KMS-11 (cell line): ENCODE measurements around the gene FOS.

Experiments
- H2AFZ ChIP-seq: fragments of 200-600 bp; sonication (generic); 2 replicates; pipeline ENCODE4 v1.6.1; 2016; ENCODE audit warnings: antibody characterized with exemption, mixed run types, low read depth
- H3K27ac ChIP-seq: fragments of 200-600 bp; sonication (generic); 2 replicates; pipeline ENCODE4 v1.6.1; 2016; ENCODE audit warnings: mild to moderate bottlenecking, mixed run types
- H3K27me3 ChIP-seq: fragments of 200-600 bp; sonication (generic); 2 replicates; pipeline ENCODE4 v1.6.1; 2017; ENCODE audit warnings: mild to moderate bottlenecking, low read depth, mixed run types, moderate library complexity; ENCODE audit not compliant: insufficient read depth
- H3K36me3 ChIP-seq: fragments of 200-600 bp; sonication (generic); 2 replicates; pipeline ENCODE4 v1.6.1; 2017; ENCODE audit warnings: mild to moderate bottlenecking, mixed run types; ENCODE audit not compliant: insufficient read depth
- H3K4me1 ChIP-seq: fragments of 200-600 bp; sonication (generic); 2 replicates; pipeline ENCODE4 v1.6.1; 2016; ENCODE audit warnings: mild to moderate bottlenecking, low read depth, mixed run types; ENCODE audit not compliant: poor library complexity, severe bottlenecking
- H3K4me2 ChIP-seq: fragments of 200-600 bp; sonication (generic); 2 replicates; pipeline ENCODE4 v1.7.0; 2016; ENCODE audit warnings: mild to moderate bottlenecking, mixed run types
- H3K4me3 ChIP-seq: fragments of 200-600 bp; sonication (generic); IDR thresholded peaks from 2 replicates; pipeline ENCODE4 v1.6.1; 2017; ENCODE audit warnings: low read depth, low read length, mixed read lengths; ENCODE audit not compliant: insufficient read depth
- H3K79me2 ChIP-seq: fragments of 200-600 bp; sonication (generic); 2 replicates; pipeline ENCODE4 v1.6.1; 2016; ENCODE audit warnings: low read depth, mixed run types; ENCODE audit not compliant: insufficient read depth
- H3K9ac ChIP-seq: fragments of 200-600 bp; sonication (generic); 2 replicates; pipeline ENCODE4 v1.6.1; 2016; ENCODE audit warnings: mild to moderate bottlenecking, mixed run types
- H4K20me1 ChIP-seq: fragments of 200-600 bp; sonication (generic); 2 replicates; pipeline ENCODE4 v1.6.1; 2016; ENCODE audit warnings: mild to moderate bottlenecking, mixed run types; ENCODE audit not compliant: insufficient read depth
- TF ChIP-seq, protein P1 (sequence below): fragments of 200-600 bp; sonication (generic); conservative IDR thresholded peaks from 2 replicates; pipeline ENCODE4 v1.6.1; 2017; ENCODE audit warnings: low read depth, mild to moderate bottlenecking, antibody characterized with exemption, low read length, moderate library complexity, mixed read lengths

The FOS gene

DNA sequence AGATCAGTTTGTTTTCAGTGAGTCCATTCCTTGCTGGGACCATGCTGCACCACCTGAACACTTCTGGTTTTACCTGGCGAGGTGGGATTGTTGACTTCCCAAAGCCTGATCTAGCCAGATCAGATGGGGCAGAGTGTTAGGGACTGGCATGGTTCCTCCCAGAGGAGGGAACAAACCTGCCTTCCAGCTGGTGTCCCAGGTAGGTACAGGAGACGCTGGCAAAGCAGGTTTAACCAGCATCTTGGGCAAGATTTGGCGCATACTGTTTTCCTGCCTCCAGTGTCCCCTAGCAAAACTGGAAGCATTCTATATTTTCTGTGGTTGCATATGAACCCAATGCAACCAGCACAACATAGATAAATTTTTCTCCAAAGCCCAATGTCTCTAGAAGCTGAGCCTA, 14.6 kb upstream of the FOS start:
- Histone ChIP-seq H3K27me3 (no peaks in the 10 kb centered on the region), H2AFZ (no peak overlapping the region), H3K9ac (no peak overlapping the region), H3K4me1 (peaks cover 11% of the 10 kb centered on the region), H3K27ac (no peak overlapping the region), H3K4me2 (no peak overlapping the region), H3K4me3 (no peak overlapping the region), H3K79me2 (no peaks in the 10 kb centered on the region), H4K20me1 (no peaks in the 10 kb centered on the region), H3K36me3 (no peaks in the 10 kb centered on the region)
- TF ChIP-seq, protein P1, sequence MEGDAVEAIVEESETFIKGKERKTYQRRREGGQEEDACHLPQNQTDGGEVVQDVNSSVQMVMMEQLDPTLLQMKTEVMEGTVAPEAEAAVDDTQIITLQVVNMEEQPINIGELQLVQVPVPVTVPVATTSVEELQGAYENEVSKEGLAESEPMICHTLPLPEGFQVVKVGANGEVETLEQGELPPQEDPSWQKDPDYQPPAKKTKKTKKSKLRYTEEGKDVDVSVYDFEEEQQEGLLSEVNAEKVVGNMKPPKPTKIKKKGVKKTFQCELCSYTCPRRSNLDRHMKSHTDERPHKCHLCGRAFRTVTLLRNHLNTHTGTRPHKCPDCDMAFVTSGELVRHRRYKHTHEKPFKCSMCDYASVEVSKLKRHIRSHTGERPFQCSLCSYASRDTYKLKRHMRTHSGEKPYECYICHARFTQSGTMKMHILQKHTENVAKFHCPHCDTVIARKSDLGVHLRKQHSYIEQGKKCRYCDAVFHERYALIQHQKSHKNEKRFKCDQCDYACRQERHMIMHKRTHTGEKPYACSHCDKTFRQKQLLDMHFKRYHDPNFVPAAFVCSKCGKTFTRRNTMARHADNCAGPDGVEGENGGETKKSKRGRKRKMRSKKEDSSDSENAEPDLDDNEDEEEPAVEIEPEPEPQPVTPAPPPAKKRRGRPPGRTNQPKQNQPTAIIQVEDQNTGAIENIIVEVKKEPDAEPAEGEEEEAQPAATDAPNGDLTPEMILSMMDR: no peak

DNA sequence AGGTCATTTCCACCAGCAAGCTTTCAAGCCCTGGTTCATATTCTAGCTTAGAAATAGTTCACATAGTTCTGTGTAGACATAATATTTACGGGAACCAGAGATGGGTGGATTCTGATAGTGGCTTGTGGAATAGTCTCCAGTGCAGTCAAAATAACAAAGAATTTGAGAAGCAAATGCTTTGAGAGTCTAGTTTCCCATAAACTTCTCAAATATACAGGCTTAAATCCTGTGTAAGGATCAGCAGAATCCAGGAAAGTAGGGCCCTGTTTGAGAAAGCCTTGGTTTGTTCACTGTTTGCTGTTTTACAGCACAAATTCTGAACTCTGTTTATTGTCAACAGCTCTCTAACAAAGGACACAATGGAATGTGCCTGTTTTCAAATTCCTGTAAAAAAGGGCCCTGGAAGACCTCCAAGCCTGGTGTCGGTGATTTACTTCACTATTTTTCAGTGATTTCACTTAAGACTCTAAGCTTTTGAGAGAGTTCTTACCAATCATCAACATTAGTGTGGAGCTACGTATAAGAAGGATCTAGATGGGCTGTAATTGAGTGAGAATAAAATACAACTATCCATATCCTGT, 11.4 kb upstream of the FOS start:
- TF ChIP-seq, protein P1: no peak
- H3K36me3 ChIP-seq: no peaks in the 10 kb centered on the region
- no peaks in the 10 kb centered on the region for H3K4me1 ChIP-seq
- H4K20me1 ChIP-seq: no peaks in the 10 kb centered on the region
- H3K4me3 ChIP-seq: no peak overlapping the region
- H3K4me2 ChIP-seq: no peak overlapping the region
- H2AFZ ChIP-seq: no peak overlapping the region
- no peaks in the 10 kb centered on the region for H3K79me2 ChIP-seq
- no peak overlapping the region for H3K9ac ChIP-seq
- H3K27ac ChIP-seq: no peak overlapping the region
- no peaks in the 10 kb centered on the region for H3K27me3 ChIP-seq

DNA sequence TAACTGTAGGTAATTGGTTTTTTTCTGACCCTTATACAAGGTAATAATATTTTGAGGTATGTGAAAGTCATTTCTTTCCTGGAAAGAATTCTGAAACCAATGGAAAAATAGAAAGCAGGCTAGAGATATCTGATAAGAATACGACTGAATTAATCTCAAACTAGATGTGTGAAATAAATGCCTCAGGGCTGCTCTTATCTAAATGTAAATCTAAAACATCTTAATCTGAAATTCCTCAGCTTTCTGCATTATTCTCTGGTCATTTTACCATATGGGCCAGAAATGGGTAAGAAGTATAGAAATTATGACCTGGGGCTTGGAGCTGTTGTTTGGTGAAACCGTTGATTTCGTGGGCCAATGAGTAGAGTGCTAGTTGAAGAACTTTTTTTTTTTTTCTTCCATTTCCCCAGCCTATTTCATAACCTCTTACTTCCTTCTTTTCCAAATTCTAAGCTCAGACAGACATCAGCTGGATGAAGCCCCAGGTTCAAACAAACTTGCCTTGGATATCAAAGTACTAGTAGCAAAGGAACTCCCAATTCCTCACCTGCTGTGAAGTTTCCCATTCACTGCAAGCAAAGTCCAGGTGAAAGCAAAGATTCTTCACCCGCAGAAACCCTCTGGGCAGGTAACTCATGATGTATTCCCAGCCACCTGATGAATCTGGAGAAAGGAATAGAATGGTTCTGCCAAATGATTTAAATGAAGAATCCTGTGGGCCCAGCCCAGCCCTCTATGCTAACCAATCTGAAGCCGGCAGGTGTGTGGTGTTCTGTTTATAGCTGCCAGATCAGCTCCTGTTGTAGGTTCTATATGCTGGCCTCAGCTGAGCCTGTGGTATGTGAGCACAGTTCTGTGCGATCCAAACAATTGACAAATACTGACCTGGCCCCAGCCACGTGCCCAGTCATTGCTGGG, 9.7 kb upstream of the FOS start:
- no peak overlapping the region for H3K4me3 ChIP-seq
- no peak overlapping the region for H3K4me2 ChIP-seq
- TF ChIP-seq, protein P1: no peak
- H3K27me3 ChIP-seq: no peaks in the 10 kb centered on the region
- H2AFZ ChIP-seq: no peak overlapping the region
- H3K4me1 ChIP-seq: no peaks in the 10 kb centered on the region
- H4K20me1 ChIP-seq: no peaks in the 10 kb centered on the region
- no peak overlapping the region for H3K9ac ChIP-seq
- H3K79me2 ChIP-seq: no peaks in the 10 kb centered on the region
- no peaks in the 10 kb centered on the region for H3K36me3 ChIP-seq
- H3K27ac ChIP-seq: no peak overlapping the region

DNA sequence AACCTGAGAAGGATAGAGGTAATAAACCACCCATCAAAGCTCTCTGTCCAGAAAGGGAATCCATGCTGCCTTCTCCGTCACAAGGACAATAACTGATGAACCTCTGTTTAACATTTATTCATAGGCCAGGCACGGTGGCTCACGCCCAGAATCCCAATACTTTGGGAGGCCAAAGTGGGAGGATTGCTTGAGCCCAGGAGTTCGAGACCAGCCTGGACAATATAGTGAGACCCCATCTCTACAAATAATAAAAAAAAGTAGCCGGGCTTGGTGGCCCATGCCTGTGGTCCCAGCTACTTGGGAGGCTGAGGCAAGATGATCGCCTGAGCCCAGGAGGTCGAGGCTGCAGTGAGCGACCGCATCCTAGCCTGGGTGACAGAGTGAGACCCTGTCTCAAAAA, 7.1 kb upstream of the FOS start:
- Histone ChIP-seq H3K4me2 (no peak overlapping the region), H3K27ac (no peak overlapping the region), H3K79me2 (no peaks in the 10 kb centered on the region)

More for the DNA sequence above, 7.1 kb upstream of the FOS start:
- no peak overlapping the region for H3K4me3 ChIP-seq
- peaks cover under 1% of the 10 kb centered on the region for H3K4me1 ChIP-seq
- no peaks in the 10 kb centered on the region for H3K27me3 ChIP-seq
- no peaks in the 10 kb centered on the region for H4K20me1 ChIP-seq
- no peak overlapping the region for H3K9ac ChIP-seq
- TF ChIP-seq, protein P1: no peak
- no peaks in the 10 kb centered on the region for H3K36me3 ChIP-seq
- no peak overlapping the region for H2AFZ ChIP-seq
